ENCODE data around the gene PCDH9. TPM values are rescaled to one million over a fixed set of nuclear protein-coding genes. Genes with fewer than 3 reads are reported as not detected.

The PCDH9 gene
- total and polyA plus RNA-seq, 10 donors, result 0.24 to 8.1 (median 3.8) TPM

DNA sequence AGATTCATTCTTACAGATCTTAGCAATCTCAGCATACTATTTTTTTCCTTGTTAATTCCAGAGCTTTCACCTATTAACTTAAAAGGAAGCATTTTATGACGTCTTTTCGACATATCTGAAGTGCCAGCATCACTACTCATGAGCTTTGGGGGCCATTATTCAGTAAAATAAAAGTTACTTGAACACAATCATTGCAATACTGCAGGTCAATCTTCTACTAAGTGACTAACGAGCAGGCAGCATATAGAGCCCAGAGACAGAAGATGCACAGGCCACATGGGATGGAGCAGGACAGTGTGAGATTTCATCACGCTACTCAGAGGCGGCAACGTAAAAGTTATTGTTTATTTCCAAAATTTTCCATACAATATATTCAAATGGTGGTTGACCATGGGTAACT, 382.6 kb downstream of the PCDH9 start:
- H3K27ac ChIP-seq, result no peak overlapping the region
- H3K27me3 ChIP-seq (replicated peaks in 1 of 7), result no peaks in the 10 kb centered on the region
- TF ChIP-seq POLR2A (IDR thresholded peaks at IDR 0.05) (no peak), POLR2AphosphoS5 (IDR thresholded peaks at IDR 0.05) (no peak)
- TF ChIP-seq, protein P1, sequence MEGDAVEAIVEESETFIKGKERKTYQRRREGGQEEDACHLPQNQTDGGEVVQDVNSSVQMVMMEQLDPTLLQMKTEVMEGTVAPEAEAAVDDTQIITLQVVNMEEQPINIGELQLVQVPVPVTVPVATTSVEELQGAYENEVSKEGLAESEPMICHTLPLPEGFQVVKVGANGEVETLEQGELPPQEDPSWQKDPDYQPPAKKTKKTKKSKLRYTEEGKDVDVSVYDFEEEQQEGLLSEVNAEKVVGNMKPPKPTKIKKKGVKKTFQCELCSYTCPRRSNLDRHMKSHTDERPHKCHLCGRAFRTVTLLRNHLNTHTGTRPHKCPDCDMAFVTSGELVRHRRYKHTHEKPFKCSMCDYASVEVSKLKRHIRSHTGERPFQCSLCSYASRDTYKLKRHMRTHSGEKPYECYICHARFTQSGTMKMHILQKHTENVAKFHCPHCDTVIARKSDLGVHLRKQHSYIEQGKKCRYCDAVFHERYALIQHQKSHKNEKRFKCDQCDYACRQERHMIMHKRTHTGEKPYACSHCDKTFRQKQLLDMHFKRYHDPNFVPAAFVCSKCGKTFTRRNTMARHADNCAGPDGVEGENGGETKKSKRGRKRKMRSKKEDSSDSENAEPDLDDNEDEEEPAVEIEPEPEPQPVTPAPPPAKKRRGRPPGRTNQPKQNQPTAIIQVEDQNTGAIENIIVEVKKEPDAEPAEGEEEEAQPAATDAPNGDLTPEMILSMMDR (IDR thresholded peaks at IDR 0.05 in 8 of 11, conservative IDR thresholded peaks at IDR 0.05 in 3 of 11), result no peak
- 82 to 93% (median 88%) methylated on average over 6 of the region's 6 CpGs for WGBS, 5 donors
- no peaks in the 10 kb centered on the region for H3K36me3 ChIP-seq
- no peaks in the 10 kb centered on the region for H3K4me1 ChIP-seq
- H3K9me3 ChIP-seq, result peaks cover 0 to 12% (median 3%) of the 10 kb centered on the region in 8 donors
- intact Hi-C loops (cut with DNase I; ENCODE audit: low total_unique reads), result no loop called here
- H3K4me3 ChIP-seq, result no peak overlapping the region
- DNase-seq, result no peak

DNA sequence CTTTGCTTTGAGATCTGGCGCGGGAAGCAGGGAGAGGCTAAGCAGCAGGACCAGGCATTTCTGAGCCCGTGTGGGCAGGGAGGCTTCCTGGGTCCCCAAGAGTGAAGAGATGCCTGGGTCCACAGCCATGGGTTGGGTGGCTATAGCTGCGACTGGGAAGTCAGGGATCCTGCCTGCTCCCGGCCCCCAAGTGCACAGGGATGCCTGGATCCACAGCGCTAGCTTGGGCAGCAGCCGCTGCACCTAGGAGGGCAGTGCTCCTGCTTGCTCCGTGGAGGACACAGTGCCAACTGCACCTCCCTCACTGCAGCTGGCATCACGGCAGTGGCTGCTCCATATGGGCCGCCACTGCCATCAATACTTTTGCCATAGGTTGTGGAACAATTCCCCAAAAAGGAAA, 384.7 kb downstream of the PCDH9 start:
- Histone ChIP-seq H3K27ac (no peak overlapping the region), H3K4me3 (no peak overlapping the region), H3K27me3 (replicated peaks in 1 of 7) (no peaks in the 10 kb centered on the region), H3K36me3 (no peaks in the 10 kb centered on the region), H3K9me3 (no peaks in the 10 kb centered on the region), H3K4me1 (no peaks in the 10 kb centered on the region)
- DNase-seq, result peak; percentile 51
- intact Hi-C loops (cut with DNase I; ENCODE audit: low total_unique reads), result no loop called here
- TF ChIP-seq POLR2A (IDR thresholded peaks at IDR 0.05), result no peak
- TF ChIP-seq POLR2AphosphoS5 (IDR thresholded peaks at IDR 0.05), result no peak
- TF ChIP-seq, protein P1 (IDR thresholded peaks at IDR 0.05 in 8 of 11, conservative IDR thresholded peaks at IDR 0.05 in 3 of 11), result no peak
- 90 to 98% (median 91%) methylated on average over 7 to 10 of the region's 10 CpGs for WGBS, 5 donors

DNA sequence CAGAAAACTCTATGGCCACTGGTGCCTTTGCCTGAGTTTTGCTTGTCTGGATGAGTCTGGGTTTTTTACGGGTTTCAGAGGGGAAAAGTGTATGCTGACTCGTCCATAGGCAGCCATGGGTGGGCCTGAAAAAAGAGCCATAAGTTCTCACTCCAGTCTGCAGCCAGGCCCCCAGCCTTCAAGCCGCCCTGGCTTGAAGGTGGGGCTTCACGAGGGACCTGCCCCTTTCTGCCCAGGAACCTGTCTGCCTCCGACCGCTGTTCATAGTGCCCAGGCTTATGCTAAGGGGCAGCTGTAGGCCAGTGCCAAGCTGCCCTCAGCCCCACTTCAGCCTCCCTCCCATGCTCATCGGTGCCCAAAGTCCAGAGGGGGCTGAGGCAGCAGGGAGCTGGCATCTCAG, 385.2 kb downstream of the PCDH9 start:
- intact Hi-C loops (cut with DNase I; ENCODE audit: low total_unique reads), result no loop called here
- no peaks in the 10 kb centered on the region for H3K27me3 ChIP-seq (replicated peaks in 1 of 7)
- no peak overlapping the region for H3K4me3 ChIP-seq
- H3K27ac ChIP-seq, result no peak overlapping the region
- no peak for DNase-seq
- no peaks in the 10 kb centered on the region for H3K4me1 ChIP-seq
- whole genome bisulfite sequencing, 5 donors, result 65 to 96% (median 90%) methylated on average over 5 to 7 of the region's 7 CpGs
- no peaks in the 10 kb centered on the region for H3K9me3 ChIP-seq
- H3K36me3 ChIP-seq, result no peaks in the 10 kb centered on the region
- no peak for TF ChIP-seq POLR2A (IDR thresholded peaks at IDR 0.05)
- TF ChIP-seq, protein P1 (IDR thresholded peaks at IDR 0.05 in 8 of 11, conservative IDR thresholded peaks at IDR 0.05 in 3 of 11), result no peak
- TF ChIP-seq POLR2AphosphoS5 (IDR thresholded peaks at IDR 0.05), result no peak

DNA sequence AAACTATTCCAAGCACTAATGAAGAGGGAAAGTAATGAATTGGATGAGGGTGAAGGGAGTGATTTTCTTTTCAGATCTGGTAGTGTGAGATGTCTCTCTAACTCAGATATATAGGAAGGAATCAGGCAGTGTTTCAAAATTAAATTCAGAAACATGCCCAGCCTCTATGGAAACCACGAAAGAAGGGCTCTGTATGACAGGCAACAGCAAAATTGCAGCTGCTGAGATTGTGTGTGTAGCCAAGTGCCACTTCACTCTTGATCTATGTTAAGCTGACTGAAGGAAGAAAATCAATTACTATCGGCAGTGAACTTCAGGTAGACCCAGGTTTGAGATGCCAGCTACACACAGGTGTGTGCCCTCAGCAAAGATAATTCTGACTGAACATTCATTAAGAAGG, 387.4 kb downstream of the PCDH9 start:
- Histone ChIP-seq H3K4me3 (no peak overlapping the region), H3K27me3 (replicated peaks in 1 of 7) (no peaks in the 10 kb centered on the region), H3K27ac (no peak overlapping the region), H3K9me3 (no peaks in the 10 kb centered on the region), H3K36me3 (no peaks in the 10 kb centered on the region), H3K4me1 (no peaks in the 10 kb centered on the region)
- DNase-seq, result no peak
- TF ChIP-seq POLR2A (IDR thresholded peaks at IDR 0.05) (no peak), POLR2AphosphoS5 (IDR thresholded peaks at IDR 0.05) (no peak)
- TF ChIP-seq, protein P1 (IDR thresholded peaks at IDR 0.05 in 8 of 11, conservative IDR thresholded peaks at IDR 0.05 in 3 of 11), result no peak
- WGBS, 5 donors, result 58 to 82% (median 71%) methylated on average over 2 of the region's 2 CpGs
- intact Hi-C loops (cut with DNase I; ENCODE audit: low total_unique reads), result no loop called here
